ENCODE data around the gene HMGCL.
"Not testable (repeated sequence)": the region's sequence is repeated elsewhere in the genome, so short reads cannot be mapped to it uniquely, and the experiment has no call there.

The HMGCL gene

GRCh38 chr1:23825076-23825761 lies at the start of gene HMGCL:
HMGCL (minus strand) TSS chr1:23825429; CDS start chr1:23825415, 14 bp downstream.
- DNase-seq = peak; percentile 48 to 93 (median 84)

- no peak for DNase-seq
Measured at GRCh38 chr1:23872421-23872820, 47.2 kb upstream of the HMGCL start.

- DNase-seq = peak in 2 of 14 donors; percentile 9 to 15
Measured at GRCh38 chr1:23869051-23869450, 43.8 kb upstream of the HMGCL start.

- DNase-seq = peak in 3 of 14 donors; percentile 27 to 56 (median 39)
Measured at GRCh38 chr1:23868557-23869016, 43.4 kb upstream of the HMGCL start.

- peak; percentile 35 to 94 (median 84) for DNase-seq
Measured at GRCh38 chr1:23867895-23868556, 42.8 kb upstream of the HMGCL start, which contains the start of gene FUCA1. FUCA1 (minus strand) TSS chr1:23868290; CDS start chr1:23868286, 4 bp downstream.

- DNase-seq = peak in 1 of 14 donors; percentile 23
Measured at GRCh38 chr1:23867542-23867894, 42.3 kb upstream of the HMGCL start.

- DNase-seq = no peak
Measured at GRCh38 chr1:23865543-23865930, 40.3 kb upstream of the HMGCL start.

- no peak for DNase-seq
Measured at GRCh38 chr1:23864801-23865542, 39.7 kb upstream of the HMGCL start.

- no peak for DNase-seq
Measured at GRCh38 chr1:23862640-23863039, 37.4 kb upstream of the HMGCL start.

GRCh38 chr1:23854568-23854967 lies 29.3 kb upstream of the HMGCL start:
- peak in 1 of 14 donors; percentile 4 for DNase-seq

GRCh38 chr1:23853124-23853523 lies 27.9 kb upstream of the HMGCL start:
- not testable (repeated sequence) for DNase-seq

- not testable (repeated sequence) for DNase-seq
Measured at GRCh38 chr1:23851406-23851805, 26.2 kb upstream of the HMGCL start.

GRCh38 chr1:23848673-23849616 lies 23.7 kb upstream of the HMGCL start:
- no peak for DNase-seq

- not testable (repeated sequence) for DNase-seq
Measured at GRCh38 chr1:23847482-23848095, 22.4 kb upstream of the HMGCL start.

- no peak for DNase-seq
Measured at GRCh38 chr1:23845163-23845562, 19.9 kb upstream of the HMGCL start.

- no peak for DNase-seq
Measured at GRCh38 chr1:23843644-23844043, 18.4 kb upstream of the HMGCL start.

- peak in 8 of 14 donors; percentile 1 to 23 (median 8) for DNase-seq
Measured at GRCh38 chr1:23838401-23838866, 13.2 kb upstream of the HMGCL start.

GRCh38 chr1:23837908-23838307 lies 12.7 kb upstream of the HMGCL start:
- DNase-seq = no peak

GRCh38 chr1:23836037-23836436 lies 10.8 kb upstream of the HMGCL start:
- DNase-seq = no peak

- not testable (repeated sequence) for DNase-seq
Measured at GRCh38 chr1:23834156-23834555, 8.9 kb upstream of the HMGCL start.

GRCh38 chr1:23827717-23828116 lies 2.5 kb upstream of the HMGCL start:
- DNase-seq = no peak
